ENCODE data around the gene CLPTM1. TPM values are rescaled to one million over a fixed set of nuclear protein-coding genes. Genes with fewer than 3 reads are reported as not detected.
"Not testable (repeated sequence)": the region's sequence is repeated elsewhere in the genome, so short reads cannot be mapped to it uniquely, and the experiment has no call there.

CLPTM1 gene
- polyA plus RNA-seq, 1 experiment: 51.5 TPM

DNA sequence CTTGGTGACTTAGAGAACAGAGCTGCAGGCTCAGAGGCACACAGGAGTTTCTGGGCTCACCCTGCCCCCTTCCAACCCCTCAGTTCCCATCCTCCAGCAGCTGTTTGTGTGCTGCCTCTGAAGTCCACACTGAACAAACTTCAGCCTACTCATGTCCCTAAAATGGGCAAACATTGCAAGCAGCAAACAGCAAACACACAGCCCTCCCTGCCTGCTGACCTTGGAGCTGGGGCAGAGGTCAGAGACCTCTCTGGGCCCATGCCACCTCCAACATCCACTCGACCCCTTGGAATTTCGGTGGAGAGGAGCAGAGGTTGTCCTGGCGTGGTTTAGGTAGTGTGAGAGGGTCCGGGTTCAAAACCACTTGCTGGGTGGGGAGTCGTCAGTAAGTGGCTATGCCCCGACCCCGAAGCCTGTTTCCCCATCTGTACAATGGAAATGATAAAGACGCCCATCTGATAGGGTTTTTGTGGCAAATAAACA lies 30.9 kb upstream of the CLPTM1 start:
- Histone ChIP-seq H3K4me3 (ENCODE audit: low read depth, low read length) (no peak overlapping the region), H3K9me3 (ENCODE audit: control insufficient read depth, insufficient read depth, low read length) (no peaks in the 10 kb centered on the region), H3K27ac (ENCODE audit: low read depth, low read length) (no peak overlapping the region), H3K27me3 (ENCODE audit: control insufficient read depth, insufficient read depth, low read length) (no peaks in the 10 kb centered on the region)
- TF ChIP-seq, protein P1, sequence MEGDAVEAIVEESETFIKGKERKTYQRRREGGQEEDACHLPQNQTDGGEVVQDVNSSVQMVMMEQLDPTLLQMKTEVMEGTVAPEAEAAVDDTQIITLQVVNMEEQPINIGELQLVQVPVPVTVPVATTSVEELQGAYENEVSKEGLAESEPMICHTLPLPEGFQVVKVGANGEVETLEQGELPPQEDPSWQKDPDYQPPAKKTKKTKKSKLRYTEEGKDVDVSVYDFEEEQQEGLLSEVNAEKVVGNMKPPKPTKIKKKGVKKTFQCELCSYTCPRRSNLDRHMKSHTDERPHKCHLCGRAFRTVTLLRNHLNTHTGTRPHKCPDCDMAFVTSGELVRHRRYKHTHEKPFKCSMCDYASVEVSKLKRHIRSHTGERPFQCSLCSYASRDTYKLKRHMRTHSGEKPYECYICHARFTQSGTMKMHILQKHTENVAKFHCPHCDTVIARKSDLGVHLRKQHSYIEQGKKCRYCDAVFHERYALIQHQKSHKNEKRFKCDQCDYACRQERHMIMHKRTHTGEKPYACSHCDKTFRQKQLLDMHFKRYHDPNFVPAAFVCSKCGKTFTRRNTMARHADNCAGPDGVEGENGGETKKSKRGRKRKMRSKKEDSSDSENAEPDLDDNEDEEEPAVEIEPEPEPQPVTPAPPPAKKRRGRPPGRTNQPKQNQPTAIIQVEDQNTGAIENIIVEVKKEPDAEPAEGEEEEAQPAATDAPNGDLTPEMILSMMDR (IDR thresholded peaks at IDR 0.05; ENCODE audit: low read depth, low read length): no peak
- no peak for DNase-seq (ENCODE audit: low read depth, low spot score)
- CTCF ChIA-PET: interaction anchor here (0.9 to 3.4 kb wide), 2 partner anchors 21 to 28 kb away, joined by 3 to 10 read pairs; no protein-coding TSS in a partner anchor
- POLR2A ChIA-PET: no interaction called here

DNA sequence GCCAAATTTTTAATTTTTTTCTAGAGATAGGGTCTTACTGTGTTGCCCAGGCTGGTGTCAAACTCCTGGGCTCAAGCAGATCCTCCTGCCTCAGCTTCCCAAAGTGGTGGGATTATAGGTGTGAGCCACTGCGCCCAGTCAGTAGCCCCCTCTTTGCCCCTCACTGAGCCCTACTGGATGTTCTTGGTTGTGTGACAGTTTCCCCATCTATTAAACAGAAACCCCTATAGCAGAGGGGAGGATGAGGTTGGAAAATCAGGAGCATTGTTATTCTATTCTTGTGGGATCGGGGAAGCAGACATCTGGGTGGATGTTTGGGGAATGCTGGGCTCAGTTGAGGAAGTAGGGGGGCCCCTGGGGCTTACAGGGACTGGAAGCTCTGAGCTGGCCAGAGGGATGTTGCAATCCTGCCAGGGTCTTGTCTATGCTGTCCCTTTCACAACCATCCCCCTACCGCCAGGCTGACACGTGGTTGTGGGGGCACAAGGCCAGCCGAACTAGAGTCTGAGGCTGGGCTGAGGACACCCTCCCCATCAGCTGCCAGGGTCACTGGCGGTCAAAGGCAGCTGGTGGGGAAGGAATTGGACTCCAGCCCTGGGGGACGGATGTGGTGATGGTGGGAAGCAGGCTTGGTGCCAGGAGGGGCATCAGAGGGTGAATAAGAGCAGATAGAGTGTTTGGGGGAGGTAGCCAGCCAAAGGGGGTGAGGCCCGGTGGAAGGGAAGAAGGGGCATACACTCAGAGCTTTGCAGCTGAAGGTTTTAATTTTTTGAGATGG lies 29.9 kb upstream of the CLPTM1 start:
- H3K27ac ChIP-seq (ENCODE audit: low read depth, low read length): no peak overlapping the region
- DNase-seq (ENCODE audit: low read depth, low spot score): no peak
- no peak overlapping the region for H3K4me3 ChIP-seq (ENCODE audit: low read depth, low read length)
- TF ChIP-seq, protein P1 (IDR thresholded peaks at IDR 0.05; ENCODE audit: low read depth, low read length): no peak
- ChIA-PET CTCF (interaction anchor here (0.6 to 3.4 kb wide), 4 partner anchors 19 to 46 kb away, joined by 3 to 10 read pairs (median 4); no protein-coding TSS in a partner anchor), POLR2A (interaction anchor here (0.6 kb wide), 1 partner anchor 13 kb away, joined by 9 read pairs; no protein-coding TSS in a partner anchor)
- no peaks in the 10 kb centered on the region for H3K27me3 ChIP-seq (ENCODE audit: control insufficient read depth, insufficient read depth, low read length)
- no peaks in the 10 kb centered on the region for H3K9me3 ChIP-seq (ENCODE audit: control insufficient read depth, insufficient read depth, low read length)

- H3K27me3 ChIP-seq (ENCODE audit: control insufficient read depth, insufficient read depth, low read length); H3K27ac ChIP-seq (ENCODE audit: low read depth, low read length); H3K9me3 ChIP-seq (ENCODE audit: control insufficient read depth, insufficient read depth, low read length); POLR2A ChIA-PET; H3K4me3 ChIP-seq (ENCODE audit: low read depth, low read length); DNase-seq (ENCODE audit: low read depth, low spot score): not testable (repeated sequence)
- CTCF ChIA-PET: interaction anchor here (0.6 to 3.4 kb wide), 2 partner anchors 9 to 23 kb away, joined by 5 to 10 read pairs; no protein-coding TSS in a partner anchor
Observed at GRCh38 chr19:44926245-44927077, 28.7 kb upstream of the CLPTM1 start.

- POLR2A ChIA-PET: interaction anchor here (0.7 kb wide), 1 partner anchor 10 kb away, joined by 3 read pairs; no protein-coding TSS in a partner anchor
- Histone ChIP-seq H3K9me3 (ENCODE audit: control insufficient read depth, insufficient read depth, low read length) (no peaks in the 10 kb centered on the region), H3K27ac (ENCODE audit: low read depth, low read length) (no peak overlapping the region), H3K27me3 (ENCODE audit: control insufficient read depth, insufficient read depth, low read length) (no peaks in the 10 kb centered on the region), H3K4me3 (ENCODE audit: low read depth, low read length) (no peak overlapping the region)
- DNase-seq (ENCODE audit: low read depth, low spot score): no peak
- TF ChIP-seq, protein P1 (IDR thresholded peaks at IDR 0.05; ENCODE audit: low read depth, low read length): no peak
- CTCF ChIA-PET: no interaction called here
Observed at GRCh38 chr19:44927746-44928145, 27.4 kb upstream of the CLPTM1 start.

GRCh38 chr19:44930088-44930487 lies 25.1 kb upstream of the CLPTM1 start:
- H3K4me3 ChIP-seq (ENCODE audit: low read depth, low read length): no peak overlapping the region
- DNase-seq (ENCODE audit: low read depth, low spot score): no peak
- H3K27ac ChIP-seq (ENCODE audit: low read depth, low read length): no peak overlapping the region
- H3K9me3 ChIP-seq (ENCODE audit: control insufficient read depth, insufficient read depth, low read length): no peaks in the 10 kb centered on the region
- TF ChIP-seq, protein P1 (IDR thresholded peaks at IDR 0.05; ENCODE audit: low read depth, low read length): no peak
- H3K27me3 ChIP-seq (ENCODE audit: control insufficient read depth, insufficient read depth, low read length): no peaks in the 10 kb centered on the region
- ChIA-PET CTCF (no interaction called here), POLR2A (no interaction called here)

Data from AG04450 (cell line).